Activated effector memory CD4-positive, alpha-beta T cell treated with Interleukin-2 at 50 U/mL for 16 hours (primary cell): ENCODE measurements around the gene DAPK1.

Experiments
- DNase-seq: peaks from one replicate; pipeline ENCODE4 v3.0.0-alpha.2; 2020

The DAPK1 gene

DNA sequence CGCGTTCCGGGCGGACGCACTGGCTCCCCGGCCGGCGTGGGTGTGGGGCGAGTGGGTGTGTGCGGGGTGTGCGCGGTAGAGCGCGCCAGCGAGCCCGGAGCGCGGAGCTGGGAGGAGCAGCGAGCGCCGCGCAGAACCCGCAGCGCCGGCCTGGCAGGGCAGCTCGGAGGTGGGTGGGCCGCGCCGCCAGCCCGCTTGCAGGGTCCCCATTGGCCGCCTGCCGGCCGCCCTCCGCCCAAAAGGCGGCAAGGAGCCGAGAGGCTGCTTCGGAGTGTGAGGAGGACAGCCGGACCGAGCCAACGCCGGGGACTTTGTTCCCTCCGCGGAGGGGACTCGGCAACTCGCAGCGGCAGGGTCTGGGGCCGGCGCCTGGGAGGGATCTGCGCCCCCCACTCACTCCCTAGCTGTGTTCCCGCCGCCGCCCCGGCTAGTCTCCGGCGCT is at the start of gene DAPK1:
Gene DAPK1, plus strand, starts transcription at position 264 of the 442 bp plus-strand sequence. CDS start 1,211 bp downstream, outside the sequence.
- no peak for DNase-seq

DNA sequence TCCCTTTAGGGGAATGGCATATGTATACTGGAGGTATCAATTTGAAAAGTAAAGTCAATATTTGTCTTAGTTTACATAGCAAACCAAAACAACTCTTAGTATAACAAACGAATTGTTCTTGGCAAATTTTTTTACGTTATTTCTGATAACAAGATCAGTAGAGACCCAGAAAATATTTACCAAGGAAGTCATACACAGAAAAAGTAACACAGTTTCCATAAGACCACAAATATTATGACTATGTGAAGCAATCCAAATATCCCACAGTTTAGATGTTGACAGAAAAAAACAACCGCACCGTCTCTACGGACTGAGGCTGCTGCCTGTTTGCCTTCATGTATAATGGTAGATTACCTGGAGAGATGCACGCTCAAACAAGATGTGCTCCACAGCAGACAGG is 46.5 kb upstream of the DAPK1 start:
- DNase-seq: no peak

DNA sequence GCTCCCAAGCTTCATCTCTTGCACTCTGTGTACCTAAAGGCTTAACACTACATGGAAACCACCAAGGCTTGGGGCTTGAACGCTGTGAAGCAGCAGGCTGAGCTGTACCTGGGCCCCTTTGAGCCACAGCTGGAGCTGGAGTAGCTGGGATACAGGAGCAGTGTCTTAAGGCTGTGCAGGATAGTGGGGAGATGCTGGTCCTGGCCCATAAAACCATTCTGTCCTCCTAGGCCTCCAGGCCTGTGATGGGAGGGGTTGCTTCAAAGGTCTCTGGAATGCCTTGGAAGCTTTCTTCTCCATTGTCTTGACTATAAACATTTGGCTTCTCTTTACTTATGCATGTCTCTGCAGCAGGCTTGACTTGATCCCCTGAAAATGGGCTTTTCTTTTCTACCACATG is 42.3 kb upstream of the DAPK1 start:
- no peak for DNase-seq

DNA sequence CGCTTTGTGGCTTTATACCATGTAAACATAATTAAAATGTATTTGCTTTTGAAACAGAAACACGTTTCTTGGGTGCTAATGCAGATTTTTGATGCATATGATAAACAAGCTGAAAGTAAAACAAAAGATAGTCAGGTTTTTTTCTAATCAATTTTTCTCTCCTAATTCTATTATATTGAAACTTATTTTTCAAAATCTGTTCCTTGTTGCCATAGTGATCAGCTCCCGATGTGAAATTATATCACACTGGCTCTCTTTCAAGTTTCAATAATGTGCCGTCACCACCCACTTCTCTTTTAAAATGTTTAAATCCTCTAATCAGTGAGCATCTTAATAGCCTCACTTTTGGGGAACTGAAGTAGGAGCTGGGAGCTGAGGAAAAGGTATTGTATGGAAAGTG is 36.4 kb upstream of the DAPK1 start:
- DNase-seq: no peak

DNA sequence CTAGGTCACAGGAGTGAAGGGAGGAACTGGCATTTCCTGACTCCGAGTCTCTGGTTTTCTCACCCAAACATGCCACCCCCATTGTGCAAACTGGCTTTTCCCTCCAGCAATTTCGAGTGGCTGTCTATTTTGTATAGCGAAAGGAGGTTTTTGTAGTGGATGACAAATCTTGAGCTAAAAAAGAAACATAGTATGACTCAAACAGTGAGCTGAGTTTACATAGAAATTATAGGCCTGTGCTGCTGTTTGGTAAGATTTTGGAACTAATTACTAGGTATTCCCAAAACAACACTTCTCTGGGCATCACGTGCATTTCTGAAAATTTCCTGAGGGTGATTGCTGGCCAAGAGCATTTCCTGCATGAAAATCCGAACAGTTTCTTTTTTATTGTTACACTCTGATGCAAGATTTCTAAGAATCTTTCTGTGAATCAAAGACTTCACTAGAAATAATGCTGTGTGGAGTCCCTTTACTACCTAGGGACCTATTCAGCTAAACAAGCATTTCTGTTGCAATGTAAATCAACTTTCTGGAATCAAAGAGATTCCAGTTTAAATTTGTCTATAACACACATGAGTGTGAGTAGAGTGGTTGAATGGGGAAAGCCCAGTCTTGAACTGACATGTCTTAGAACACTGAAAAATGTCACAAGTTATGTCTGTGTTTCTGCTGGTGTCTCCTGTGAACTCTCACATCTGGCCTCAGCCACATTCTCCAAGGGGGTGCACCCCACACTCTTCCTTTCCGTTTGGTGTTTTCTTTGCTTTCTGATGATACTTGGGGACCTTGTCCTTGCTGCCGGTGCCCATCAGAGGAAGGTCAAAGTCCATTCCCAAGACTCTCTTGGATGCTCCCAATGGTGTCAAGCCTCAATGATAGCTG is 33.3 kb upstream of the DAPK1 start:
- DNase-seq: no peak

DNA sequence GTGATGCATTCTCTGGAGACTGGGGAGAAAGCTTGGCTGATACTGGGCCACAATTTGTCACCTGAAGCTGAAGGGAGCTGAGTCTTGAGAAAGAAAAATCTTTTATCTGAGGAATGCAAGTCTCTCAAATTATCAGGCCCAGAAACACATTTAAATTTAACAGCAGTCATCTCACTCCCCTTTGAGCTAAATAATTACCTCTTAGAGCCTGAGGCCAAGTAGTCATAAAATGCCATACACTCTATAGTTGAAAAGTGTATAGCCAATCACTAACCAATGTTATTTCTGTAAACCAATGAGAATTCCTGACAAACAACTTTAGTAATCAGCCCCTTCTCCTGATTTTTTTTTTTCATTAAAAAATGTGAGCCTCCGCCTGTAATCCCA is 32.7 kb upstream of the DAPK1 start:
- DNase-seq: no peak

DNA sequence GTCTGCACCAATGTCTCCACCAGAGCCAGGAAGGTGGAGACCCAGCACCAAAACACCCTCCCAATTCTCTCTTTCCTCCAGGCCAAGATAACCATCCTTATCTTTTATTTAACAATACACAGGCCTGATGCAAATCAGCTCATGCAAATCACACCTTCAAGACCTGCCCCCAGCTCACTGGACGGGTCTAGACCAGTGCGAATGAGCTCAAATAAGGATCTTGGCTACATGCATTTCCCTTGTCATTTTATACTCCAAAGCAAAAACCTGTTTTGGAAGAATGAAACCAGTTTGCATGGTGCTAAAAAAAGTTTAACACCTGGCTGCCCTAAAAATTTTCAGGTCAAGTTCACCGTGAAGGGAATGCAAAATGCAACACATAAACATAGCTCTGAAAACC is 31.9 kb upstream of the DAPK1 start:
- DNase-seq: no peak

DNA sequence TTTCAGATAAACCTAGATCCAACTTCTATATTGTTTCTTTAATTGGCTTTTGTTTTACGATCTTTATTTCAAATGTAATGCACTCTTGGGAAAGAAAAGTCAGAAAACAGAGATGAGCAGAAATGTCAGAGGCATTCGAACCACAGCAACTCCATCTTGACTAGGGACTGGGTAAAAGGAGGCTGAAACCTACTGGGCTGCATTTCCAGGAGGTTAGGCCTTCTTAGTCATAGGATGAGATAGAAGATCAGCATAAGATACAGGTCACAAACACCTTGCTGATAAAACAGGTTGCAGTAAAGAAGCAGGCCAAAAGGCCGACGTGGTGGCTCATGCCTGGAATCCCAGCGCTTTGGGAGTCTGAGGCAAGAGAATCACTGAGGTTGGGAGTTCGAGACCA is 30.5 kb upstream of the DAPK1 start:
- no peak for DNase-seq

DNA sequence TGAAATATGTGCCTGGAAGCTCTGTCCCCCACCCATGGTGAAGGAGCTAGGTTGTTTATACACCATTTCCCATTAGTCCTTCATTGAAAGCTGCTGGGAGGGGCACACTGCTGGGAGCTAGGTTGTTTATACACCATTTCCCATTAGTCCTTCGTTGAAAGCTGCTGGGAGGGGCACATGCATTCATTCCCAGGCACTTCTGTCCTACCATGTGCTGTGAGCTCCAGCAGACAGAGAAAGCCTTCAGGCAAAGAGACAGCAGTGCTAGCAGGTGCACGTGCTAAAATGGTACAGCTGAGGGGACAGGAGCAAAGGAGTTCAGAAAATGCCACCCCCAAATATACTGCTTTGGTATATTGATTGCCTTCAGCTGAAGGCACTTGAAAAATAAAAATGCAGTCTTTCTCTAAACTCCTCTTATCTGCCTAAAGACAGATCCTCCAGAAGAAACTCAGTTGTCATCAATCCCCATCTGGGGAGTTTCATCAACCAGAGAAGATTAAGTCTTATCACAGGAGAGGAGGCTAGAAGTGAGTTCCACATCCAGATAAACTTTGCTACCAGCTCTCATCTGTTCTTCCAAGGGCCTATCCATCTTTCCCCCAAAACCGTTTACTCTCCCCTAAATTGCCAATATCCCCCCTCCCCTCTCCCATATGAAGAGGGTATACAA is 27.7 kb upstream of the DAPK1 start:
- no peak for DNase-seq

DNA sequence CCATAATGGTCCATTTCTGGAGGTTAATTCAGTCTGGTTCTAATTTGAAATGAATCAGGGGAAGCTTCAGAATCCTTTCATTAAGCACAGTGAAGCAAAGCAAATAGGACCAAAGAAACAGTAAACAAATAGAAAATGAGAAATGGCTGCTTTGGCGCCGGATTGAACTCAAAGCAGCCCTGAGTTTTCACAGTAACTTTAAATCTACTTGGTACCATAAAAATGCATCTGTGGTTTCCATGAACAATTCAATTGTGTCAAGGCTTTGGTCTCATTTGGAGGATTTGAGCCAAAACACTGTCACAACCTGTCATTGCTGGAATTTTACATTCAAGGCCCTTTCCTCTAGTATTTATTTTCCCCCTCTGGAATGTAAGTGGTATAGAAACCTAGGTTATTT is 25.9 kb upstream of the DAPK1 start:
- DNase-seq: no peak

DNA sequence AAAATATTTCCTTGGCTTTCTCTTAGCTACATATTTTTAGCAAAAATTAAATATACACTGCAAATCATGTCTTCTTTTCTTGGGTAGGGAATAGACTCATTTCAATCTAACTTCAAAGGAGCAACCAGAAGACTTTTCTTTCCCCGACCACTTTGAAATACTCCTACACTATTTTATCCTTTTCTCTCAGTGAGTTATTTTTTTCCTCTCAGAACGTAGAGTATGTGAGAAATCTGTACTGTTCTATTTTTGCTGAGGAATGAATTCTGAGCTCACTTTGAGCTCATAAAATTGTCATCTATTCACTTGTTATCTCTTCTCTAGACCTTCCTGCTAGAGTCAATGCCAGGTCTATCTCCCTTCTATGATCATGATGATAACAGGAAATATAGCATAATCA is 22.2 kb upstream of the DAPK1 start:
- DNase-seq: no peak

DNA sequence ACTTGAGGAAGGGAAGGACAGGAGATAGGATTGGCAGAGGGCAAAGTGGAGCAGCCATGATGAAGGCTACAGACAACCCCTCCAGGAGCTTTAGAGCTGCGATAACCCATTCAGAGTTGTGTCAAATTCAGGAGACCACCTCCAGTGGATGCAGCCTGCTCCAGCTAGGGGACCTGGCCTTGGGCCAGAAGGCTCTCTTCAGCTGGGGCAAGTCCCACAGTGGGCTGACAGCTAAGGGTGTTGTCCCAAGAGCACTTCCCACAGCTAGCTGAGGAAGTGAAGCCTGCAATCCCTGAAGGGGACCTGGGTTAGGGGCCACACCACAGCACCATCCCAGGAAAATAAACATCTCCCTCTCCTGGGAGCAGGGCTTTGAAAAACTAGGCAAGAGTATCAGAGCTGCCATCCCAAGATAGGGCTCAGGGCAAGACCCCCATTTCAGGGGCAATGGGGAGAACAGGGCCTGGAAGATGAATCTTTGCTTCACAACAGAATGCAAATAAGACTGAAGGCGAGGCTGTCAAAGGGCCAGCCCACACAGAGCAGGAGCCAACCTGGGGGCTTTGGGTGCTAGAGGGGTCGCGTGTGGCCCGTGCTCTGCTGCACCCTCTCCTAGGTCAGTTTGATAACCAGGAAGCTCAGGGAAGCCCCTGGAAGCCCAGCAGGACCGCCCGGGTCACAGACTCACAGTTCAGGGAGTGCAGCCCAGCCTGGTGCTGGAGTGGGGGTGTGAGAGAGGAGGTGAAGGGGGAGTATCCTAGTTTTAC is 19.3 kb upstream of the DAPK1 start:
- DNase-seq: no peak

DNA sequence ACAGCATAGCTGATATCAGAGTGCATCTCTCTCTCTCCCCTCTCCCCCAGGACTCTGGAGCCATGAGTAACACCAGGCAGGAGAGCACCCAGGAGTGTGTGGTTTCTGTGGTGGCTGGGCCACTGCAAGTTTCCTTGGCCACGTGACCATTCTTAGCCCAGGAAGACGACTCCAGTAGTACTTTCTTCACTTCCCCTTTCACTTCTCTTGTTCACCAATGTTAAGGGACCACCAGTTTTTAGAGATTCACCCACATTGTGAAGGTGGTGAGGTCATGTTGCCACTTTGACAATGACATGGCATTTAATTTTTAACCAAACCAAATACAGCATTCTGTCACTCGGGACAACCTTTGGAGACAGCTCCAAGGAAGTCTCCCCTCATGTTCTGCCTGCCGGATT is 17.9 kb upstream of the DAPK1 start:
- no peak for DNase-seq

DNA sequence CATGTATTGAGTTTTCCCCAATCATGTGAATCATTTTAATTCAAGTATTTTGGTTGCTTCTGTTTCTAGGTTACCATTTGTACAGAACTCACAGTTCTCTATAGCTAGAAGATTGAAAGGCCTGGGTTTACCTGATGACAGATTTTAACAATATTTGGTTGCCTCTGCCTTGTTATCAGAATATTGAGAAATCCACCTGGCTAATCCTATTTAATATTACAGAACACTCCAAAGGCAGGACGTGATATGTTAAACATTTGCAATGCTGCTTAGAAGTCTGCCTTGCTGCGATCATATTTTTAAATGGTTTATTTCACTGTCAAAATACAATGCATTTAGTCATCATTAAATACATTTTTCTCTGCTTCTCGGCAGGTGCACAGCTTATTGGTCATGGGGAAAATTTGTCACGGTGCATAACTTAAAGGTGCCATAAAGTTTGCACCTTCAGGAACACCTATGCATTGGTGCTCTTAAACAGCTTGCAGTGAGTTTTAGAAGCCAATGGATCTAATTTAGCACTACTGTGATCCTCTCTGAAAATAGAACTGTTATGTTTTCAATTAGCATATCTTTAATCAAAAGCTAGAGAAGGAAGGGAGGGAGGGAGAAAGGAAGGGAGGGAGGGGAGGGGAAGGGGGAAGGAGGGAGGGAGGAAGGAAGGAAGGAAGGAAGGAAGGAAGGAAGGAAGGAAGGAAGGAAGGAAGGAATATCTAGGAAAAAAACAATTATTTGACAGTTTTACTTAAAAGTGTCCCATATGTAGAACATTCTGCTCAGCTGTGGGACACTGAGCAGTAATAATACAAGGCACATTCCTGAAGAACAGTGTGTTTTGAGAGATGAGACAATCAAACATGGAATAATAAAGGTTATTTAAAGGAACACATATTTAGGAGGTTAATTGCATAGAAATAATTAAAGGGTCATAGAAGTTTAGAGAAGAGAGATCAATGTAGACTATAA is 15.5 kb upstream of the DAPK1 start:
- no peak for DNase-seq

DNA sequence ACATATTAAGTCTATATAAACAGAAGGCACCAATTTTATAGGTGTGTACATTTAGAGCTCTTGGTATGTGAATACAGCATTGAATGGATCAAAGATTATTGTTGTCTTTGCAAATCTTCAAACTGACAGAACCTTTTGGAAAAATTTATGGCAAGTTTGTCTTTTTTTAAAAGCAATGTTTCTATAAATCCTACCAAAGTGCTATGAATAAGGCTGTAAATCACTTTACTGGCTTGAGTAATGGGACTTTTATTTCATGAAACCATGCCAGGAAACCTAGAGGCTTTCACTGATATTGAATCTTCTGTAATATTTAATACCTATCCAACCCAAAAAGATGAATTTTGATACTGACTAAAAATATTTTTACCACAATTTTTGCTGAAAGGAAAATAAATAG is 7.4 kb upstream of the DAPK1 start:
- no peak for DNase-seq

DNA sequence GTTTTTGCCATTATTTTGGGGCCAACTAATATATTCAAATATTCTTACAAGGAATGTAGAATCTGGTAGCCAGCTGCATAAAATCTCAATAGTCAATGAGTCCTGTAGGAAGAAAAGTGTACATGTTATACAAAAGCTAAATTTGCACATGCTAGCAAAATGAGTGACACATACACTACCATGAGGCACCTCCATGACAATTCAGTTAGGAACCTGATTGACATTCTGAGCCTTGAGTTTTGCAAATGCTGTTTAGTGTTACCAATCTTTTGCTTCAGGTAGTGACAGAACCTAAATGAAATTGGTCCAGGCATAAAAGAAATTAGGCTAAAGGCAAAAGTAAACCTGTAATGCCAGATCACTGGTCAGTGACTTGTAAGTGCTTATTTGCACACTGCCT is 6.8 kb upstream of the DAPK1 start:
- DNase-seq: no peak

DNA sequence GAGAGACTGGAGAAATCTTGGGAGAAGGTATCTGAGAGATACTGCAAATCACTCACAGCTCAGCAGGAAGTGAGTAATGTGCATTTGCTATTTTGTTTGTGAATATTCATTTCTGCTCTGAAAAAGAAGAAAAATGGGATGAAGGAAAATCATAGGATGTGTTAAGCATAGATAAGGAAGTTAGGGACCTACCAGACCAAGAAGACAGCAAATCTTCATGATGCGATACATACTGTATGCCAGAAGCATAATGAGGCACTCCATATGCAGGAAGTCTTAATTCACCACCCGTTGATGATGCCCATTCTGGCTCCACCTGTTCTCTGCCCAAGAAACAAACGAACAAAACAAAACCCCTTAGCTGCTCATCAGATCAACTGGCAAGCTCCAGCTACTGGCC is 6.1 kb upstream of the DAPK1 start:
- no peak for DNase-seq

DNA sequence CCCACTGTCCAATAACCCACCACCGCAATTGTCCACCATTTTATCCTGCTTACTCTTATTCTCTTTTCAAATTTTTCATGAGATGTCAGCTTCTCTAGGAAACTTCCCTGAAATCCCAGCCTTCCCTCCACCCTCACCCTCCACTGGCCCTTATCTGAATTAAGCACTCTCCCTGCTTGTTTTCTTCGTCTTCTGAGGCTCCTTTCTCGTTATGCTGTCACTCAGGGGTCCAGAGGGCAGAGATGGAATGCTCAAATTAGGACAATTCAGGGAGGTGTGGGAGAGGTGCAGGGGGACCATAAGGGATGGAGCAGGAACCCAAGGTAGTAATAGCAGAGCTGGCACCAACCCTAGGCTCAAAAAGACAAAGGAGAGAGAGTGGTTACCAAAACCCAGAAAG is 5.0 kb upstream of the DAPK1 start:
- no peak for DNase-seq

DNA sequence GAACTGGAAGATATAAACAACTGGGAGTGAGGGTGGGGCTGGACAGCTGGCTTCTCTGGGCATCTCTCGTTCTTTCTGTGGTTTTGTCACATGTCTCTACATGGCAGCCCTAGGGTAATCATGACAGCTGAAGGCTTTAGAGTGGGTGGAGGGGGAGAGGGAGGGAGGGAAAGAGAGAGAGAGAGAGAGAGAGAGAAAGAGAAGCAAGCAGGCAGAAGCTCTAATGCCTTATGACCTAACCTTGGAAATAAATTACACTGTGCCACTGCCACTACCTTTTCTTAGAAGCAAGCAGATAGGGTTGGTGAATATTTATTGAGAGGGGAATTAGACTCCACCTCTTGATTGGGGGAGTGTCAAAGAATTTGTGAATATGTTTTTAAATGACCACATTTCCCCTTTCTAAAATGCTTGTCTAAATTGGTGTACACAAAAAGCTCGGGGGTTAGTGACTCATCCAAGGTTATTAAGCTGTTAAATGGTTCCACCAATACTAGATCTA is 2.6 kb upstream of the DAPK1 start:
- no peak for DNase-seq

DNA sequence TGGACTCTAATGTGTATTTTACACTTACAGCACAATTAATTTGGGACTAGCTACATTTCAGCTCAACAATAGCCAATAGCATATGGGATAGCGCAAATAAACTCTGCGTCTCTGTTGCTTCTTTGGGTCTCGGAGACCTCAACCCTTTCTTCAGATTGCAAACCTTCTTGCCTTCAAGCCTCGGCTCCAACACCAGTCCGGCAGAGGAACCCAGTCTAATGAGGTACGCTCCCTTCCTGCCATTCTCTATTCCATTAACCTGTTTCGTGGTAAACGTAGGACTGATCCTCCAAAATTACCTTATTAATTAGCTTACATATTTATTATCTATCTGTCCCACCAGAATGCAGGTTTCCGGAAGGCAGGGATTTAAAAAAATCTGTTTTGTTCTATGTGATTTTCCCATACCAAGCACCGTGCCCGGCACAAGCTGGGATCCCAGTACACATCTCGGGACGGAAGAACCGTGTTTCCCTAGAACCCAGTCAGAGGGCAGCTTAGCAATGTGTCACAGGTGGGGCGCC is 525 bp upstream of the DAPK1 start:
- no peak for DNase-seq

DNA sequence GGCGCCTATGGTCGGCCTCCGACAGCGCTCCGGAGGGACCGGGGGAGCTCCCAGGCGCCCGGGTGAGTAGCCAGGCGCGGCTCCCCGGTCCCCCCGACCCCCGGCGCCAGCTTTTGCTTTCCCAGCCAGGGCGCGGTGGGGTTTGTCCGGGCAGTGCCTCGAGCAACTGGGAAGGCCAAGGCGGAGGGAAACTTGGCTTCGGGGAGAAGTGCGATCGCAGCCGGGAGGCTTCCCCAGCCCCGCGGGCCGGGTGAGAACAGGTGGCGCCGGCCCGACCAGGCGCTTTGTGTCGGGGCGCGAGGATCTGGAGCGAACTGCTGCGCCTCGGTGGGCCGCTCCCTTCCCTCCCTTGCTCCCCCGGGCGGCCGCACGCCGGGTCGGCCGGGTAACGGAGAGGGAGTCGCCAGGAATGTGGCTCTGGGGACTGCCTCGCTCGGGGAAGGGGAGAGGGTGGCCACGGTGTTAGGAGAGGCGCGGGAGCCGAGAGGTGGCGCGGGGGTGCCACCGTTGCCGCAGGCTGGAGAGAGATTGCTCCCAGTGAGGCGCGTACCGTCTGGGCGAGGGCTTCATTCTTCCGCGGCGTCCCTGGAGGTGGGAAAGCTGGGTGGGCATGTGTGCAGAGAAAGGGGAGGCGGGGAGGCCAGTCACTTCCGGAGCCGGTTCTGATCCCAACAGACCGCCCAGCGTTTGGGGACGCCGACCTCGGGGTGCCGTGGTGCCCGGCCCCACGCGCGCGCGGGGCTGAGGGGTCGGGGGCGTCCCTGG is 561 bp downstream of the DAPK1 start:
- DNase-seq: no peak
